Amniotic epithelial cell (primary cell): ENCODE measurements around the gene NEUROD4.
"Not testable (repeated sequence)": the region's sequence is repeated elsewhere in the genome, so short reads cannot be mapped to it uniquely, and the experiment has no call there.

Experiments used
- DNase-seq: peaks from one replicate; pipeline ENCODE4 v3.0.0-alpha.2; 2010; ENCODE audit warnings: low read depth

NEUROD4 gene, protein sequence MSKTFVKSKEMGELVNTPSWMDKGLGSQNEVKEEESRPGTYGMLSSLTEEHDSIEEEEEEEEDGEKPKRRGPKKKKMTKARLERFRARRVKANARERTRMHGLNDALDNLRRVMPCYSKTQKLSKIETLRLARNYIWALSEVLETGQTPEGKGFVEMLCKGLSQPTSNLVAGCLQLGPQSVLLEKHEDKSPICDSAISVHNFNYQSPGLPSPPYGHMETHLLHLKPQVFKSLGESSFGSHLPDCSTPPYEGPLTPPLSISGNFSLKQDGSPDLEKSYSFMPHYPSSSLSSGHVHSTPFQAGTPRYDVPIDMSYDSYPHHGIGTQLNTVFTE

GRCh38 chr12:55019784-55020183 lies at the start of gene NEUROD4:
NEUROD4 (plus strand) TSS chr12:55019974; CDS start chr12:55026440, 6,466 bp downstream.
- peak; percentile 78 for DNase-seq

DNA sequence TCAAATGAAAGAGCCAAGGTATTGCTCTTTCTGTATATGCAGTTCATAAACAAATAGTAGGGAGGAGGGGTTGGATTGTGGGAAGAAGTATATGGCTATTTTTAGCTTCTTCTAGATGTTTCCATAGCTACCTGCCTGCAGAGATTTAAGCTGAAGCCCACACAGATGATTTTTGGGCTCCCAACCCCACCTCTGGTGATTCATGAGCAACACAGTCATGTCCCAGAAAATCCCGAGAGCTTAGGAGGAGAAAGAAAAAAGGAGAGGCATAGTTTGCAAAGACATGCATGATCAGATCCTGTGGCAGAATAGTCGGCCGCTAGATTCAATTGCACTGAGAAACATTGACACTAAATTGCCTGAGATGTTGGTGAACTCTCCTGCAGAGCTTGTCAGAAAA lies 49.0 kb upstream of the NEUROD4 start:
- no peak for DNase-seq

DNA sequence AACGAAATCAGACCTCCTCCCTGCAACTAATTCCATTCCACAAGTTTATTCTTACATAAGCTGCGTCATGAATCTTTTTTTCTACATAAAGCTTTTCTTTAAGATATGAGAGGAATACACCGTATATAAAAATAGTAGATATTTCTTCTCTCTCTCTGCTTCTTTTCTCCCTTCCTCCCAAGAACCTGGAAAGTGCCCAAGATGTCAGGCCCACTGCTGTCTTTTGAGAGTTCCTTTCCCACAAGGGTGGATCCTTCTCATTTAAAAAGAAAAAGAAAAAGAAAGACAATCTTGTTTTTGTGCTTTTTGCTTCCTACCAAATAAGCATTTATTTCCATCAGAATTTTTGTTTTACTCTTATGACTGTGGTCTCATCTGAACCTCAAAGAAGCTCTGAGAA lies 46.2 kb upstream of the NEUROD4 start:
- DNase-seq, result no peak

DNA sequence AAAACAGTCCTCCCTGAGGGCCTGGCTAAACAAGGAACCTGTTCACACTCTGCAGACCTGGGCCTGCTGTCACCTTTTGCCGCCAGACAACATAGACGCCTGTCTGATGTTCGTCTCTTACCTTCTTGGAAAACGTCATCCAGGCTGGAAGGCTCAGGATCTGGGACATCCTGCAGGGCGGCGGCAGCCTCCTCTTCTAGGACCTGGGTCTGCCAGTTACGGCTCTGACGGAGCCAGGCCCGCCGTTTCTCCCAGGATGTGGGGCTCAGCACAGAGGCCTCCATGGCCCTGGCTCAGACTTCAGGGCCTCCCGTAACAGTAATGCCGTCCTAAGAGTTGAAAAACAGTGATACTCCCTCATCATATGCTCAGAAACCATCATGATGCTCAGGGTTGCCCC lies 45.5 kb upstream of the NEUROD4 start:
- DNase-seq, result no peak

DNA sequence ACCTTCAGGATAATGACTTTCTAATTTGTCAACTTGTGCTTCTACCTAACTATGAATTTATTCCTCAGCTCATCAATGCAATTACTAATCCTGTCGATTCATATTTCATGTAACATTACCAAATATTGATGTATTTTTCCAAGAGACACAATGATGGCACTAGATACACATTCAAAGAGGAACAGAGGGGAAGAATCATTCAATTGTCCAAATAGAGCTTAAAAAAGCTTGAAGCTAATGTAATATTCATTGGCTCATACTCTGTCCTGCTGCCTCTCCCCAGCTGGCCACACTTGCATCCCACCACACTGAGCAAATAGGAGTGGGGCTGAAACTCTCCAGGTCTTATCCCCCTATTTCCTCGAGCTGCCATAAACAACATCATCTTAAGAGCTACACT lies 44.5 kb upstream of the NEUROD4 start:
- no peak for DNase-seq

- DNase-seq, result no peak
Observed at GRCh38 chr12:54975875-54976274, 43.9 kb upstream of the NEUROD4 start.

DNA sequence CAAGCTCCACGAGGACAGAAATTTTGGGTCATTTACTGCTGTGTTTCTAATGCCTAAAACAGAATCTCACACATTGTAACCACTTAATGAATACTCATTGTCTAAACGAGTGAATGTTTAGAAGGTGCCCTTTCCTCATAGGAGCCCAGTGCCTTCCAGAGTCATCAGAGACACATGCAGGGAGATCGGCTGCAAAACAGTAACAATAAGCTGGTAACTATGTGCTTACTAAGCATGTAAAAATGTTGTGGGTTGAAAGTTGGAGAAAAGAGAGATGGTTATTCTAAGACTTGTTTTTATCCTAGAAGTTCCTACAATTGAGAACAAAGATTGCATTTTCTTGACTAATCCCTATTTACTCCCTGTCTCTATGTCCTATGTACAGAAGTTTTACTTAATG lies 42.6 kb upstream of the NEUROD4 start:
- peak; percentile 76 for DNase-seq

DNA sequence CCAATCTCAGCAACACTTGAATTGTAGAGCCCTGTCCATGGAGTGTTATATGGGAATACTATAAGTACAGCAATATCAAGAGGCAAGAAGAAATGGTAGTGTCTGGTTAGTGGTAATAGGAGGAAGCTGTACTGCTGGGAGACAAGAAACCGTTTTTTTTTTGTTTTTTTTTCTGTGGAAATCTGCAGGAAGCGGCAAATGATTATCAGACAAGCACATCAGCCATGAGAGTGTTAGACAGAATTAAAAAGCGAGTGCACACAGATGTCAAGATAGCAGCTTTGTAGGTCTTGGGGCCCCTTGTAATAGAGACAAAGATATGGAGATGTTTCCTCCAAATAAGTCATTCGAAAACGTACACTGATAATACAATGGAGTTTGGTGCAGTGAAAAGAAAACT lies 41.9 kb upstream of the NEUROD4 start:
- no peak for DNase-seq

DNA sequence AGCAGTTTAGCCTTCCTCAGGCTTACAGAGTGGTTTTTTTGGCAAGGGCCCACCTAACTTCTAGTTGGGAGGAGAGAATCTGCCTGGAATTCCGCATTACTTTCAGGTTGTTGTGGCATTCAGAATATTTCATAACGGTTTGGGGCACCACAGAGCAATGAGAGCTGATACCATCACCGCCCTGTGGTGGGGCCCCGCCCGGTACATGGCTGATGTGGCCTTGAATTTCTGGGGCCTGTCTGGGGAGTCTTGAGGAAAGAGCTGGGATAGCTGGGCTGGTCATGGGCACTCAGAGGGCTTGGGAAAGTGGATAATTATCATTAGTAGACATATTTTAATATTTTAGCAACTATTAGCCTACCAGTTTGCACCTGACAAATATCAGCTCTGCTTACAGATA lies 39.4 kb upstream of the NEUROD4 start:
- DNase-seq, result peak; percentile 35

GRCh38 chr12:54981796-54982195 lies 38.0 kb upstream of the NEUROD4 start:
- DNase-seq, result no peak

DNA sequence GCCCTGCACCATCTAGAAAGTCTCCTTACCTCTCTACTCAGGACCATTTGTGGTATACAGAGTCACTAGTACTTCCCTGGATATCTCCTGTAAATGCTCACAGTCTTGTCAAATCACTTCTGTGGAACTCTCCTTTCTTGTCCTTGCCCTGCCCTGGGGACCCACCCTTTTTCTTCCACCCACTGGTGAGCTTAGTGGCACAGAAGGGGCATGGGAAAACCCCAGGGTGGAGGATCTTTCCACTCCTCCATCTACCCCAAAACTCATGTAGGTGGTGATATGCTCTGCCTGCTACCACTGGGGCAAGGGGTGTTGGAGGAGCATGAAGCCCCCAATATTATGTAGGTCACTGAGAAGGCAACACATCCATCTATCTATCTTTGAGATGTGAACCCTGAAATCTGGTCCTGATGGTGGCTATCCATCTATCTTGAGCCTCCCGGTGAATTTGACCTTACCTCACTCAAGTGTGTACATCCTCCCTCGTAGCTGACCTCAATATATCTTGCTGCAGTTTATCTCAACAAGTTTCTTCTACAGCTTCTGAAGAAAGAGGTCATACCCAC lies 36.2 kb upstream of the NEUROD4 start:
- no peak for DNase-seq

- DNase-seq, result no peak
Observed at GRCh38 chr12:54984658-54985376, 35.0 kb upstream of the NEUROD4 start, which contains the start of gene TESPA1. TESPA1 (minus strand) TSS chr12:54984762; CDS start chr12:54974562, 10,200 bp downstream.

DNA sequence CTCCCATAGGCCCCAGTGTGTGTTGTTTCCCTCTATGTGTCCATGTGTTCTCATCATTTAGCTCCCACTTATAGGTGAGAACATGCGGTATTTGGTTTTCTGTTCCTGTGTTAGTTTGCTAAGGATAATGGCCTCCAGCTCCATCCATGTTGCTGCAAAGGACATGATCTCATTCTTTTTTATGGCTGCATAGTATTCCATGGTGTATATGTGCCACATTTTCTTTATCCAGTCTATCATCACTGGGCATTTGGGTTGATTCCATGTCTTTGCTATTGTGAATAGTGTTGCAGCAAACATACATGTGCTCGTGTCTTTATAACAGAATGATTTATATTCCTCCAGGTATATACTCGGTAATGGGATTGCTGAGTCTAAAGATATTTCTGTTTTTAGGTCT lies 33.0 kb upstream of the NEUROD4 start:
- DNase-seq, result not testable (repeated sequence)

DNA sequence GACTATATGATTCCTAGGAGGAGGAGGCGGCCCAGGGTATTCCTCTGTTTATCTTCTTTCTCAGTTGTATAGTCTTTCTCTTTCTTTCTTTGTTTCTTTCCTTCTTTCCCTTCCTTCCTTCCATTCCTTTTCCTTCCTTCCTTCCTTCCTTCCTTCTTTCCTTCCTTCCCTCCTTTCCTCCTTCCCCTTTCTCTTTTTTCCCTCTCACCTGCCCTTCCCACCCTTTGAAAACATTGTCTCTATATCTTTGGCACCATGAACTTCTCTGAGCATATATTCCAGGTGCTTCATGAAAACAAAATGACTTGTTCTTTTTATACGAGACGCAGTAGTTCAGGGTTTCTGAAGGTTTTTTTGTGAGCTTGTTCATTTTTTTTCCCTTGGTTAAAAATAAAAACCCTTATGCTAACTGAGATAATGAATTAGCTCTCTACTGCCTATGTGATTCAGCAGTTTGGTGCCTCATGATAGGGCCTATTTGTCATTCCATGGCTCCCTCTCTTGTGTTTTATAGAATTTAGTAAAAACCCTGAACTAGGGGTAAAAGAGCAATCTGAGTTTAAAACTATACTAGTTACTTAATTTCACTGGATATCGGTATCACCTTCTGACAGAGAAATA lies 32.1 kb upstream of the NEUROD4 start:
- no peak for DNase-seq

DNA sequence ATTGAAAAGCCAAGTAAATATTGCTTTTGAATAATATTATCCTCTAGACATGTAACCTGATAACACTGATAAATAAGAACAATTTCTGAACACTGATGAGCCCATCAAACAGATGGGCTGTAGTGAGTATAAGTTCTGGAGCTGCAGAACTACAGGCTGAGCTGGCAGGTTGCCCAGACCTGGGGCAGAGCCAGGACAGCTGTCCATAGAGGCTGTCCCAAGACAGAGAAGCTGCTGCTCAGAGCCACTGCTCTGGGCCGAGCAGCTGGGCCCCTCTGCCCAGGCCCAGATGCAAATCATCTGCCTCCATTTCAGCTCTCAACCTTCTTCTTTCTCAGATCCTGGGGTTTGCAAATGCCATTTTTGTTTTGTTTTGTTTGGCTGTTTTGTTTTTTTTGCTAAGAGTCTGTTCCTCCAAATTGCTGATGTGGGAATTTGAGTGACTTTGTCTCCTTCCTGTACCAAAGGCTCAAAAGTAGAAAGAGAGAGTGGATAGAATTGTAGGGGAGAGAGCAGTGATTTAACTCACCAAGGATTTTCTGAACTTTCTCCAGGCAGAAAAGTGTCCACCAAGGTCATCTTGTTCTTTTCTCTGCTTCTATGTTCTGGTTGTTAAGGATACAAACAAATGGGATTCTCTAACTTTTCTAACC lies 31.2 kb upstream of the NEUROD4 start:
- DNase-seq, result peak; percentile 6

DNA sequence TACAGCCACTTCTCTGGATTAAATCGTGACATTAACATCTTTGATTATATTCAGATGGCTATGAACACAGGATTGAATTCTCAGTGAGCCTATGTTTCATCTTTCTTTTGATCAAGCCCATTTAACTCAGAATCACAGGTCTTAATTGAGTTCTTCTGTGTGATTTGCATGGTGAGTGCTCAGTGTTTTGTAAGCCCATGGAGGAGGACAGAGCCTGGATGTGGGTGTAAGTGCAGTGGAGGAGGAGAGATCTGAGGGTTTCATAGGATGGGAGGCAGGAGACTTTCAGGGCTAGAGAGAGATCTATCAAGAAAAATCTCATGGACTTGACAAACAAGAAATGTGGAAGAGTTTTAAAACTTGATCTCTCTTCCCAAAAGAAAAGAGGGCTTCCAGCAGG lies 29.9 kb upstream of the NEUROD4 start:
- DNase-seq, result no peak

GRCh38 chr12:54991161-54991990 lies 28.4 kb upstream of the NEUROD4 start:
- no peak for DNase-seq

- no peak for DNase-seq
Observed at GRCh38 chr12:54991991-54992375, 27.8 kb upstream of the NEUROD4 start.

GRCh38 chr12:54993181-54993835 lies 26.5 kb upstream of the NEUROD4 start:
- DNase-seq, result peak; percentile 57

GRCh38 chr12:54996205-54996604 lies 23.6 kb upstream of the NEUROD4 start:
- no peak for DNase-seq
